BJ (cell line): ENCODE measurements around the gene KRT79. TPM values are rescaled to one million over a fixed set of nuclear protein-coding genes. Genes with fewer than 3 reads are reported as not detected.

Experiments used
- CTCF ChIA-PET: fragments of 350-600 bp; formaldehyde crosslinking; extraction: SDS; loops from one replicate; lab custom pipeline; 2021; ENCODE audit warnings: antibody characterized with exemption, inconsistent platforms; lab: Yijun Ruan, JAX
- POLR2A ChIA-PET: fragments of 300-600 bp; sonication (Branson Sonifier 250); formaldehyde crosslinking; extraction: SDS; loops from one replicate; lab custom pipeline; 2021; ENCODE audit warnings: antibody characterized with exemption; lab: Charles Lee
- DNase-seq: peaks from one replicate; pipeline ENCODE4 v3.0.0-alpha.2; 2011; ENCODE audit warnings: low read depth
- H3K27me3 ChIP-seq: 2 replicates; pipeline ENCODE4 v1.6.0; 2011; ENCODE audit warnings: low read length; ENCODE audit not compliant: control insufficient read depth, insufficient read depth
- H3K36me3 ChIP-seq: 2 replicates; pipeline ENCODE4 v1.5.1; 2011; ENCODE audit warnings: low read length; ENCODE audit not compliant: control insufficient read depth, insufficient read depth
- H3K4me3 ChIP-seq: 2 replicates; pipeline ENCODE4 v1.5.1; 2011; ENCODE audit warnings: low read depth, mild to moderate bottlenecking, control low read depth, low read length
- CTCF ChIP-seq: IDR thresholded peaks from 2 replicates; pipeline ENCODE4 v1.5.1; 2011; ENCODE audit warnings: low read depth, mild to moderate bottlenecking, control low read depth, inconsistent platforms, low read length, moderate library complexity; ENCODE audit not compliant: insufficient read depth
- polyA plus RNA-seq: library from polyadenylated mRNA; depleted of rRNA; stranded (reverse); fragments of >200 nt; gene quantifications from 2 replicates; pipeline ENCODE4 v1.2.3, GENCODE V29; 2011

KRT79 gene
- polyA plus RNA-seq, 1 experiment, result not detected

- no peak for DNase-seq
- H3K27me3 ChIP-seq, result peaks cover 6% of the 10 kb centered on the region
- POLR2A ChIA-PET, result no interaction called here
- CTCF ChIA-PET, result interaction anchor here (0.9 to 1.1 kb wide), 2 partner anchors 9 to 31 kb away, joined by 3 read pairs; no protein-coding TSS in a partner anchor
- TF ChIP-seq CTCF, result no peak
- no peak overlapping the region for H3K4me3 ChIP-seq
- no peaks in the 10 kb centered on the region for H3K36me3 ChIP-seq
These were observed 5.5 kb upstream of the KRT79 start for GRCh38 chr12:52839436-52840105.

- TF ChIP-seq CTCF, result no peak
- CTCF ChIA-PET, result interaction anchor here (0.9 kb wide), 1 partner anchor 8 kb away, joined by 3 read pairs; no protein-coding TSS in a partner anchor
- DNase-seq, result no peak
- no peaks in the 10 kb centered on the region for H3K36me3 ChIP-seq
- H3K27me3 ChIP-seq, result peaks cover 6% of the 10 kb centered on the region
- no peak overlapping the region for H3K4me3 ChIP-seq
- POLR2A ChIA-PET, result no interaction called here
These were observed 4.7 kb upstream of the KRT79 start for GRCh38 chr12:52838609-52839435.

GRCh38 chr12:52837781-52838608 lies 3.9 kb upstream of the KRT79 start:
- DNase-seq, result no peak
- Histone ChIP-seq H3K27me3 (peaks cover 6% of the 10 kb centered on the region), H3K4me3 (no peak overlapping the region), H3K36me3 (no peaks in the 10 kb centered on the region)
- CTCF ChIA-PET, result no interaction called here
- POLR2A ChIA-PET, result no interaction called here
- TF ChIP-seq CTCF, result no peak

GRCh38 chr12:52837413-52837741 lies 3.3 kb upstream of the KRT79 start:
- Histone ChIP-seq H3K27me3 (peaks cover 6% of the 10 kb centered on the region), H3K36me3 (no peaks in the 10 kb centered on the region), H3K4me3 (no peak overlapping the region)
- ChIA-PET POLR2A (no interaction called here), CTCF (no interaction called here)
- DNase-seq, result no peak
- TF ChIP-seq CTCF, result no peak
